SH-SY5Y (cell line): Measurements from ENCODE around the gene FALEC.

Experiments
- GATA2 ChIP-seq: IDR thresholded peaks from 2 replicates; pipeline ENCODE4 v1.6.1; 2011; ENCODE audit warnings: mild to moderate bottlenecking, low read depth, low read length
- GATA3 ChIP-seq: IDR thresholded peaks from 2 replicates; pipeline ENCODE4 v1.6.1; 2011; ENCODE audit warnings: low read depth, mild to moderate bottlenecking, low read length, moderate library complexity

DNA sequence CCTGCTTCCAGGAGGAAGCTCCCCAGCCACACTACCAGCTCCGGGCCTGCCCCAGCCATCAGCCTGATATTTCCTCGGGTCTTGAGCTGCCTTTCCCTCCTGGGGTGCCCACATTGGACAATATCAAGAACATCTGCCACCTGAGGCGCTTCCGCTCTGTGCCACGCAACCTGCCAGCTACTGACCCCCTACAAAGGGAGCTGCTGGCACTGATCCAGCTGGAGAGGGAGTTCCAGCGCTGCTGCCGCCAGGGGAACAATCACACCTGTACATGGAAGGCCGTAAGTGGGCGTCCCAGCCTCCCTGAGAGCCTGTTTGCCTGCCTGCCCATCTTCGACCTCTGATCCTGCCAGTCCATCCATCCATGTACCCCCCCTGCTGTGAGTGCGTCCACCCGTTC, 4.0 kb upstream of the FALEC start:
- TF ChIP-seq GATA3 = no peak
- TF ChIP-seq GATA2 = no peak
